Endothelial cell of umbilical vein (primary cell): ENCODE measurements around the gene PARD6G.

Source experiments
- CTCF ChIP-seq, 2 donors: IDR thresholded peaks; 1 replicate in 1 of 2; 2 replicates in 1 of 2; pipeline ENCODE4 v1.5.1; 2011; ENCODE audit warnings: low read length in 2 of 2, mild to moderate bottlenecking in 2 of 2, moderate library complexity in 2 of 2, control low read depth in 1 of 2, inconsistent platforms in 1 of 2, low read depth in 1 of 2; ENCODE audit not compliant: insufficient read depth in 1 of 2; ENCODE audit errors: extremely low read depth in 1 of 2
- EZH2 ChIP-seq: IDR thresholded peaks from 2 replicates; pipeline ENCODE4 v1.6.1; 2012; ENCODE audit warnings: borderline replicate concordance, low read depth, mild to moderate bottlenecking, moderate library complexity, low read length, inconsistent platforms; ENCODE audit not compliant: severe bottlenecking
- FOS ChIP-seq: IDR thresholded peaks from 2 replicates; pipeline ENCODE4 v1.6.1; 2011; ENCODE audit warnings: mild to moderate bottlenecking, low read length, moderate library complexity, borderline replicate concordance; ENCODE audit not compliant: insufficient read depth
- GATA2 ChIP-seq: IDR thresholded peaks from 2 replicates; pipeline ENCODE4 v1.7.0; 2011; ENCODE audit warnings: low read depth, mild to moderate bottlenecking, moderate library complexity, mixed read lengths, low read length; ENCODE audit not compliant: insufficient read length, insufficient read depth
- JUN ChIP-seq: IDR thresholded peaks from 2 replicates; pipeline ENCODE4 v1.6.1; 2011; ENCODE audit warnings: borderline replicate concordance, low read depth; ENCODE audit not compliant: insufficient read length, insufficient read depth
- MAX ChIP-seq: IDR thresholded peaks from 2 replicates; pipeline ENCODE4 v1.6.1; 2011; ENCODE audit not compliant: insufficient read depth, insufficient read length
- MYC ChIP-seq: IDR thresholded peaks from one replicate; pipeline ENCODE4 v1.6.1; 2011; ENCODE audit warnings: mild to moderate bottlenecking, low read depth, low read length
- POLR2A ChIP-seq: IDR thresholded peaks from 2 replicates; pipeline ENCODE4 v1.6.1; 2012; ENCODE audit warnings: low read depth, mild to moderate bottlenecking, control low read depth, low read length
- POLR2AphosphoS5 ChIP-seq: IDR thresholded peaks from 2 replicates; pipeline ENCODE4 v1.6.1; 2012; ENCODE audit warnings: low read depth, mild to moderate bottlenecking, control low read depth, low read length, moderate library complexity; ENCODE audit not compliant: insufficient read depth

- TF ChIP-seq CTCF (IDR thresholded peaks at IDR 0.05; ENCODE audit: extremely low read depth in 1 of 2, insufficient read depth in 1 of 2, low read depth in 1 of 2, low read length in 2 of 2): no peak
- peak; percentile 99 for TF ChIP-seq MAX
- TF ChIP-seq EZH2: no peak
- TF ChIP-seq POLR2A: no peak
- TF ChIP-seq GATA2: no peak
- TF ChIP-seq POLR2AphosphoS5: no peak
- TF ChIP-seq MYC: no peak
- peak; percentile 96 for TF ChIP-seq JUN
- no peak for TF ChIP-seq FOS
Observed at GRCh38 chr18:80108739-80109675, 138.3 kb downstream of the PARD6G start, which contains the start of gene ADNP2.
